GM18907 (cell line): Measurements from ENCODE around the gene TMEM59L.

ENCODE experiments used
- ATAC-seq: cut with Tn5 transposase; IDR thresholded peaks from one replicate; pipeline ENCODE4 v1.9.1; 2021; ENCODE audit warnings: mild to moderate bottlenecking, moderate library complexity; ENCODE audit not compliant: unreplicated experiment

Gene TMEM59L

DNA sequence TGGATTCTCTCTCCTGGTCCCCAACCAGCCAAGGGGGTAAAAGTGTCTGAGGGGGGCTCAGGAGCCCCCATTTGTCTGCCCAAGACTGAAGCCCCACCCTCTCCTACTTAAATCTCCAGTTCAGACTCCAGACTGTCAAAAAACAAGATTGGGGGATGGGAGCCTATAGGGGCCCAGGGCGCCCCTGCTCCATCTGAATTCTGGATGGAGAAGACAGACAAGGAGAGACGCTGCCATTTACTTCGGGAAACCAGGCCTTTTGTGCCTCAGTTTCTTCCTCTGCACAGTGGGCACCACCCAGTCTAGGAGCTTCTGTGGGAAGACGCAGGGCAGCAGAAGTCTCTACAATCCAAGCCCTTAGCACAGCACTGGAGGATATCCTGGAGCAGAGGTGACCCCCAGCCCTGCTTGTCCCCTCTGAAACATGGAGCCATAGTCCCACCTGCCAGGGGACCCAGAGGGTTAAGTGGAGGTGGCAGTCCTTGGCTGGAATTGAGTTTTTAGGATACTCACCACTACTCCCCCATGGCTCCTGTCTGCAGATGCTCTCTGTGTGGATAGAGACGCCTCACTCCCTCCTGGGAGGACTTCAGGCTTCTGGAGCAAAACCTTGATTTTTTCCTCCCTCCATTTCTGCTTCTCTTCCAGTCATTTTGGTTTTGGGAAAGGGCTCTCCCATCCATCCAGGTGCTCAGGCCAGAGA, 4.4 kb upstream of the TMEM59L start:
- ATAC-seq, result no peak

DNA sequence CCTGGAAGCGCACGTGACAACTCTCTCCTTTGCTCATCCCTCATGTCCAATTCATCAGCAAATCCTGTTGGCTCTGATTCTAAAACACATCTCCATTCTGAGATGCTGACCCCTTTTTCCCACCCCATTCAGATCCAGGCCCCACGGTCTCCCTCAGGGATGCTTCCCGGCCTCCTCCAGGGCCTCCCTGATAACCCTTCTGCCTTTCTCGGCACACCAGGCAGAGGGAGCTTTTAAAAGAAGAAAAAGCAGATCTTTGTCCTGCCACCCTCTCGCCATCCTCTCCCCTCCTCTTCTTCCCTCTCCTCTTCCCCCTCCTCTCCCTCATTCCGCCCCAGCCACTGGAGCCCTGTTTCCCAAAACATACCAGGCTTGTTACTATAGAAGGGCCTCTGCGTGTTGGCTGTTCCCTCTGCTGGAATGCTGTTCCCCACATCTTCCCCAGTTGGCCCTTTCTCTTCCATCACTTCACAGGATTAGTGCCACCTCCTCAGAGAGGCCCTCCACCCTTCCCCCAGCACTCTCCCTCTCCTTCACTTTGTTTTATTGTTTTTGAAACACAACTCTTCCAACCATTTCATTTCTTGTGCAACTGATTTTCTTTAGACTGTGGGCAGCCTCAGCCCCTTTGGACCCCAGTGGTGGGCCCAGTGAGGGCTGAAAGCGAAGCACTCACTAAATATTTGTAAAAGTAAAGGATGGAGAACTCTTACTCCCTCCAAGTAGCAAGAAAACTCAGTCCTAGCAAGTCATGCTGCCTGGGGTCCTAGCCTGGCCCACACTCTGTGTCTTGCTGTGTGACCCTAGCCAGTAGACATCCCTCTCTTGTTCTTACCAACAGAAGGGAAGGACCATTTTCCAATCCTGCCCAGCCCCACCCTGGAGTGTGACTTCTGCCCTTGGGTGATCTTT, 3.6 kb upstream of the TMEM59L start:
- ATAC-seq, result no peak

DNA sequence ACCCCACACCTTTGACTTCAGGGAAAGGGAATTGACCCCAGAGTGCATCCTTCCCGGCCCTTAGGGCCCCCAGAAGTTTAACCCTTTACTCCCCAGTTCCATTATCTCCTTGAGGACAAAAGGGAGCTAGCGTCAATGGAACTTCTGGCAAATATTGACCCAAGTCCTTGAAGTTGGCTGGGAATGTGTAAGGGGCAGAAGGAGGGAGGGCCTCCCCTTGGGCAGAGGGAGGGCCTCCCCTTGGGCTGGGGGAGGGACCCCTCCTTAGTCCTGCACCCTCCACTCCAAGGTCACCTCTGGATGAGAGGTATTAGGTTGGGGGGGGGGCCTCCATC, 3.0 kb upstream of the TMEM59L start:
- ATAC-seq, result no peak

DNA sequence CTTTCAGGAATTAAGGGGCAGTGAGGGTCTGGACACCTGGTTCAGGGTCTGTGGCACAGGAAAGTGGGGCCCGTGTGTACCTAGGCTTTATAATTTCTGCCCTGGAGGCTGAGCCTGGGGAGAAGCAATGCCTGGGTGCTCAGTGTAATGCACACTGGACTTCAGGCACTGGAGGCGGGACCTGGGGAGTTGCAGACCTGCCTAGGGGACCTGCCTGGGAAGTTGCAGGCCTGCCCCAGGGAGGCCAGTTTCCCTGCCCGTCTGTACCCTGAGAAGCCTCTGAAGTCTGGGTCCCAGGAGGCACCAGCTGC, 2.5 kb upstream of the TMEM59L start:
- ATAC-seq, result no peak

DNA sequence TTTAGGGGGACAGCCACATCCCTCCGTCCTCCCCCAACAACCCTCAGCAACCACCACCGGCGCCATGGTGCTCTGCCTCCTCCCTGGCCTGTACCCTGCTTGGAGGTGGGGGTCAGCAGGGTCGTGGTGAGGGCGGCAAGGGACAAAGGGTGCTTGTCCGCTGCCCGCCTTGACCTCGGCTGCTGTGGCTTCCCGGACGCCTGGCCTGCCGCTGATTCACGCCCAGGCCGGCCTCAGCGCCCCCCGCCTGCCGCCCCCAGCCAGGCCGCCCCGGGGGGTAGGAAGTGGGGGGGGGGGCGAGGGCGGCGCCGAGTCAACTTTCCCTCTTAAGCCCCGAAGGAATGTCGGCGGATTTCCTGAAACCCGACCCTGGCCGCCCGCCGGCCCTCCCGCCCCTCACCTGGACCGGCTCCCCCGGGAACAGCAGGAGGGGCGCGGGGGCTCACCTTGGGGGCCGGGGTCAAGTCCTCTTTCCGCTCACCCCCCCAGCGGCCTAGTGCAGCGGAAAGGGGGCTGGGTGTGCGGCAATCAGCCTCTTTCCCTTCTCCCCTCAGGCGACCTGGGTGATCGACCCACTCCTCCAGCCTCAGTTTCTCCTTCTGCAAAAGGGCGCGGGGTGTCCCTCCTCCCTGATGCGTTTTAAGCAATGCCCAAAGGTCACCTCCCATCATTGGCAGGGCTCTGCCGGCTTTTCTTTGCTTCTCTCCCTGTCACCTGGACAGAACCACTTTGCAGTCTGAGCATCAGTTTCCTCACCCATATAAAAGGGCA, 1.9 kb upstream of the TMEM59L start:
- ATAC-seq, result no peak

DNA sequence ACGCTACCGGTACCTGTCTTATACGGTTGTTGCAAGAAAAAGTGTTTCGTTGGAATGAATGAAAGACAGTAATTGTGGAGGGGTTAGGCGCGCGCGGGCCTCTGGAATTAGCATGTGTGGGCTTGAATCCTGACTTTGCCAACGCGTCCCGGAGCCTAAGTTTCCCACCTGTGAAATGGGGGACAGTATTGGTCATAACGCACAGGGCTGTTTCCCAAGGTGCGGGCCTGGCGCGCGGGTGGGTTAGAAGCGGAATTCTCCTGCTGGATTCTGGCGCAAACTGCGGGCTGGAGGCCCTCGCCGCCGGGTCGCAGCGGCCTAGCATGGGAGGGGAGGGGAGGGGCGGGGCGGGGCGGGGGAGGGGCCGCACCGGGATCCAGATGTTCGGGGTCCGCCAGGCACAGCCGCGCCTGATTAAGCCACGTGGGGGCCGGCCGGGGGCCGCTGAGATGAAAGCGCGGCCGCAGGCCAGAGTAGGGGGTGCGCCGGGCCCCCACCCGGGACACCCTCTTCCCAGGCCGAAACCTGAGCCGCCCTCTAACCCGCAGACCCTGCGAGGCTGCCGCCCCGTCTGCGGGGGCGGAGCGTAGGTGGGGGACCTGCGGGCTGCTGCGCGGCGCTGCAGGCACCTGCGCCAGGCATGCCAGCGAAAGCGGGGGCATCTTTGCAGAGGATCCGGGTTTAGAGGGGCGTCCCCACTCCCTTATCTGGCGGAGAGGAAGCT, 1.2 kb upstream of the TMEM59L start:
- no peak for ATAC-seq

DNA sequence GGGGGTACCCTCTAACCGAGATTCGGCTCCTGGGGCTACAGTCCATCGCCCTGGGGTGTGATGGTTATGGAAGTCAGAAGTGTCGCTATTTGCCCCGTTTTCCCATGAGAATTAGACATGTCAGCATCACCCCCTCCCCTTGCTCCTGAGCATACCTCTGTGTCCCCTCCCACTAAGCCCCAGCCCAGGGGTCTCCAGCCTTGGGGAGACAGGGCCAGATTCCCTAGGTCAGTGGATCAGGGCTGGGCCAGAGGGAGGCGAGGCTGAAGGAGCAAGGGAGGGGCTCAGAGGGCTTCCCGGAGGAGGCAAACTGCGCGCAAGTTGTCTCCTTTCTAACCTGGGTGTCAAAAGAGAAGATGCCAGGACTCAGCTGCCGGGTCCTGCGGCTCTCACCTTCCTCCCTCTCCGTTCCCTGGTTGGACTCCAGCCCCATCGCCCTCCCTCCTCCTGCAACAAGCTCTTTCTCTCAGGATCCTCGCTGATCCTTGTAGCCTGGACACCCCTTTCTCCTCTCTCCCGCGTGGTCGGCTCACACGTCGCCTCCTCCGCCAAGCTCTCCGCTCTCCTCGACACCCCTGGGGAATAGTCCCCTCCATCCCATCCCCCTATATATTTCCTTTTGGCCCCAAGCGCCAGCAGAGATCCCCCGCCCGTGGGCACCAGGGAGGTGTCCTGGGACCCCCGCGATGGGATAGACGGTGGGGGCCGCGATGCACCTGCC, 459 bp upstream of the TMEM59L start:
- ATAC-seq, result no peak

DNA sequence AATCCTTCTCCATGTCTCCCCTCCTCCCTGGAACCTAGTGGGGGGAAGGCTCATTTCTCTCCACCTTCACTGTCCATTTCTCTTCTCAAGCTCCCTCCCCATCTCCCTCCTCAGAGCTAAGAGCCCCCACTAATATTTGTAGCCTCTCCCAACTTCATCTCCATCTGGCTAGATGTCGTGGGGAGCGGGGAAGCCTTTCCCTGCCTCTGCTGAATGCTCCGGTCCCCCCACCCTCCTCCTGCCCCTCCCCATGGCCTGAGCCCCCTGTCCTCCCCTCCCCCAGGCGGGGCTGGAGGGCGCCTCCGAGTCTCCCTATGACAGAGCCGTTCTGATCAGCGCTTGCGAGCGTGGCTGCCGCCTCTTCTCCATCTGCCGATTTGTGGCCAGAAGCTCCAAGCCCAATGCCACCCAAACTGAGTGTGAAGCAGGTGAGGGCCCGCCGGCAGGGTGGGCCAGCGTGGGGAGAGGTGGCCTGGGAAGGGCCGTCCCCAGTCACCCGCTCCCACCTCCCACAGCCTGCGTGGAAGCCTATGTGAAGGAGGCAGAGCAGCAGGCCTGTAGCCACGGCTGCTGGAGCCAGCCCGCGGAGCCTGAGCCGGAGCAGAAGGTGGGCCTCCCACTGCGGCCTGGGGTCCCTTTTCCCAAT, 1.0 kb downstream of the TMEM59L start:
- no peak for ATAC-seq

DNA sequence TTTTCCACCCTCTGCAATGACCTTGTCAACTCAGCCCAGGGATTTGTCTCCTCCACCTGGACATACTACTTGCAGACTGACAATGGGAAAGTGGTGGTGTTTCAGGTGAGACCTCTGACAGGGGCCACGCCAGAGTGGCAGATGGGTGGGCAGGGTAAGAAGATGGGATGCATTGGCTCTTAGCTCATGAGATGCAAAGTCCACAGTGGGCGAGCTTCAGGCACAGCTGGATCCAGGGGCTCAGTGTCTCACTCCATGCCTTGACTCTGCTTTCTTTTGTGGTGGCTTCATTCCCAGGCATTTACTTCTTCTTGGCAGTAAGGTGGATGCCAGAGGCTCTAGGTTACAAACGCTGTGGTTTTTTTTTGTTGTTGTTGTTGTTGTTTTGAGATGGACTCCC, 3.4 kb downstream of the TMEM59L start:
- no peak for ATAC-seq

DNA sequence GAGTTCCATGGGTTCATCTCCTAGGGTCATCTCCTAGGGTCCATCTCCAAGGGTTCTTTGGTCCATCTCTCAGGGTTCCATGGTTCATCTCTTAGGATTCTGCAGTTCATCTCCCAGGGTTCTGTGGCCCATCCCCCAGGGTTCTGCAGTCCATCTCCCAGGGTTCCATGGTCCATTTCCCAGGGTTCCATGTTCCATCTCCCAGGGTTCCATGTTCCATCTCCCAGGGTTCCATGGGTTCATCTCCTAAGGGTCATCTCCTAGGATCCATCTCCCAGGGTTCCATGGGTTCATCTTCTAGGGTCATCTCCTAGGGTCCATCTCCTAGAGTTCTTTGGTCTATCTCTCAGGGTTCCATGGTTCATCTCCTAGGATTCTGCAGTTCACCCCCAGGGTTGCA, 4.9 kb downstream of the TMEM59L start:
- no peak for ATAC-seq

DNA sequence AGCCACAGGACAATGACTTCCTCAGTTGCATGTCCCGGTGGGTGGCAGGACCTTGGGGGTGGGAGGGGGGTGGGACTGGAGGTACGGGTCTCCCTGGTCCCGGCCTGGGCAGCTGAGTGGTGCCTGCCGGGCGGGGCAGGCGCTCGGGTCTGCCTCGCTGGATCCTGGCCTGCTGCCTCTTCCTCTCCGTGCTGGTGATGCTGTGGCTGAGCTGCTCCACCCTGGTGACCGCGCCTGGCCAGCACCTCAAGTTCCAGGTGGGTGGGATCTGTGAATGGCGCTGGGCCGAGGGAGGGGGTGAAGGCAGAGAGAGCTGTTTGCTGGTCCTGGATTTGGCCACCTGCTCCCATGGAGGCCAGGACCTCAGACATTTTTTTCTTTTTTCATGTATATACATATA, 5.6 kb downstream of the TMEM59L start:
- no peak for ATAC-seq

DNA sequence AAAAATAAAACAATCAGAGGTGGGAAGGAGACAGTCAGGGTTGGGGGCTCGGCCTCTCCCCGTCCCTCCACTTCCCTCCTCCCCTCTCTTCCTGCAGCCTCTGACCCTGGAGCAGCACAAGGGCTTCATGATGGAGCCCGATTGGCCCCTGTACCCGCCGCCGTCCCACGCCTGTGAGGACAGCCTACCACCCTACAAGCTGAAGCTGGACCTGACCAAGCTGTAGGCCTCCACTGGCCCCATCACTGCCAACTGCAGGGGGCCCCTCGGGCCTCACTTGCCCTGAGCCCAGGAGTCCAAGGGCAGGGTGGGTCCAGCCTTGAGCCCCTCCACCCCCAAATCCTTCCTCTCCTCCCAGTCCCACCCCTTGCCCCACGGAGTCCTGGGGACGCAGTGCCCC, 7.6 kb downstream of the TMEM59L start:
- no peak for ATAC-seq

DNA sequence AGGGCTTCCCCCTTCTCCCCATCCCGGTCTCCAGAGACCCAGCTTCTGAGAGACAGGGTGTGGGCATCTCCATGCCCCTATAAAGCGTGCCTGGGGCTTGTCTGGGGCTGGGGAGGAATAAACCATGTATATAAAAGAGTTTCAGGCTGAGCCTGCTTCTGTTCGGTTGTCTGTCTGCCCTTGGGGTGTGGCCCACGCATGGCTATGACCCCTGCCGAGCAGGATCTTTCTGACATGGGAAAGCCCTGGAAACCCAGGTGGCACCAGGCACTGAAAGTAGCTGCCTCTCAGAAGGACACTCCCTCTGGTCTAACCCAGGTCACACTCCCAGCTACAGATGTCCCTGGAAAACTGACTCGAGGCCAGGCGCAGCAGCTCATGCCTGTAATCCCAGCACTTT, 8.2 kb downstream of the TMEM59L start:
- ATAC-seq, result no peak

DNA sequence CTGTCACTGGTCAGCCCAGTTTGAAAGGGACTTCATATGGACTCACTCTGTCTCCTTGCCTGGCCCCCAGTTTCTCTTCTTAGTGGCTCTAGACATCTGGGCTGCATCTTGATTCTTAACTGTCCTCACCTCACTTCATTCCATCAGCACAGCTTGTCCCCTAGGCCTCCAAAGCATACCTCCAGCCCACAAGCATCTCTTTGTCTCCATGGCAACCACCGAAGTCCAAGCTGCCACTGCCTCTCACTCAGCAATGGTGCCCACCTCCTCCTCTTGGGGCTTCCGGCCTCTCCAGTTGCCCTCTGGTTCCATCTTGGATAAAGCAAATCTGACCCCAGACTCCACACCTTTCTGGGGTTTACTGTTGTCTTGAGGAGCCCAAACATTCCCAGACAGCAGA, 14.2 kb downstream of the TMEM59L start:
- ATAC-seq, result no peak

DNA sequence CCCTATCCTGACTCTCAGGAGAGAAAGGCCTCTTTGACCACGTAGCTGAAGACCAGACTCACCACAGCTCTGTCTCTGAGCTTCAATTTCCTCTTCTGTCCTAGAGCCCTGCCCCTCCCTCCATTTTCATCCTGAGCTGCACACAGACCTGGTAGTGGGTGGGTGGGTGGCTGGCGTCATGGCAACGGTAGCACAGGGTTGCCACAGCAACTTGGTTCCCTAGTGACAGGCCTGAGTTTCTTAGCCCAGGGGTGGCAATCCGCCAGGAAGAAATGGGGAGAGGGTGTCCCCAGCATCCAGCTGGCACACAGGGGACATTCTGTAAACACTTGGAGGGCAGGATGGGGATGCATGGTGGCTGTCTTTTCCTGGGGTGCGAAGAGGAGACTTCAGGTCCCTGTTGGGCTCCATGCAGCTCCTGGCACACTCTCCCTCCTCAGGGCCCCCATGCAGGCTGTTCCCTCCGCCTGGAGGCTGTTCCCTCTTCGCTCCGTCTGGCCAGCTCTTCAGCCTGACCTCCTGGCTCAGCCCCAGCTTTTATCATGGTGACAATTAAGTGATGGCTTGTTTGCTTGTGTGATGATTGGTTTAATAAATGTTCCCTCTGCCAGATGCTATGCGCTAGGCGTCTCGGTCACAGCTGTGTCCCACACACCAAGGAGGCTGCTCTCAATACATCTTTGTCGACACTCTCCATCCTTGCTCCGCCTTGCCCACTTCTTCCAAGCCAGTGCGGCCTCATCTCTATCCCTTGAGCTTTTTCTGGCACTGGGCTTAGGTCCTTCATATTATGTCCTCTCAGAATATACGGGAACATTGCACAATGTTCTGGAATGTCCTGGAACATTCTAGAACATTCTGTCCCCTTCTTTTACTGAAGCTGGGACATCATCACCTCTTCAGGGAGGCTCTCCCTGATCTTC, 16.8 kb downstream of the TMEM59L start:
- no peak for ATAC-seq

DNA sequence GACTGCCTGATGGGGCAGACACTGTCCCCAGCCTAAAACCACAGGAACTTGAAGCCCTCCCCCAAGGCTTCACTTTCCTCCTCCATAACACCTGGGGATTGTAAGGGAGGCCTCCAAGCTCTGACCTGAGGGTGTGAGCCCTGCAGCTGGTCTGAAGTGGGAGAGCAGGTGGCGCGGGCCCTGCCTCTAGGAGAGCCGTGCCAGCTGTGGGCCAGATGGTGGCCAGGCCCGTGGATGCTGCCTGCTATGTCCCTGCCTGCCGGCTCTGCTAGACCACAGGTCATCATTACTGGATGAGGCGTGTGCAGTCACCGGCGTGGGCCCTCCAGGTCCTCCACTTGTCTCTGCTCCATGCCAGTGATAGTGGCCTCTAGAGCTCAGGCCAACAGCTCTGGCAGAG, 20.7 kb downstream of the TMEM59L start:
- ATAC-seq, result no peak

DNA sequence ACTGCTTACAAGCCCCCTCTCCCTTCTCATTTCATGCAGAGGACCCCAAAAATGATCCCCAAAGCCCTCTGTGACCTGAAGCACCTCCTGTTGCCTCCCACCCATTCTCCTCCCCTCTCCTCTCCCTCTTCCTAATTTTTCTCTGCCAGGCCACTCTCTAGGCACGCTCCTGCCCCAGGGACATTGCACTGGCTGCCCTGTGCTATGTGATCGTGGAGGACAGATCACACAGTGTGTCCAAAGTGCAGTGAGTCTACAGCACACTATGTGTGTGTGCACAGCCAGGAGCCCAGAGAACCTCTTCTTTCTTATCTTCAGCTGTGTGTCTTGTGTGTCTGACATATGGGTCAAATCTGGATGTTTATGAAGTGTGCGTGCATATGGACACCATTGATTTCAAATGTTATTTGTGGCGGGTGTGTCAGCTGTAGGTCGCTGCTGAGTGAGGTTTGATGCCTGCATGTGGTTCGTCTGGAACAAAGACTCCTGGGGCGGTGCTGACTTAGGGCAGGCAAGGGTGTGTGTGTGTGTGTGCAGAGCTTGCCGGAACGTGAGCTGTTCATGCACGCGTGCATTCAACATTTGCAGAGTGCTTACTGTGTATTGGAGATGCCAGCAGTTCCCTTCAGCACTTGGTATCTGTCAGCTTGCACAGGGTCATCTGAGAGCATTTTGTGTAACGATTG, 22.1 kb downstream of the TMEM59L start:
- no peak for ATAC-seq

DNA sequence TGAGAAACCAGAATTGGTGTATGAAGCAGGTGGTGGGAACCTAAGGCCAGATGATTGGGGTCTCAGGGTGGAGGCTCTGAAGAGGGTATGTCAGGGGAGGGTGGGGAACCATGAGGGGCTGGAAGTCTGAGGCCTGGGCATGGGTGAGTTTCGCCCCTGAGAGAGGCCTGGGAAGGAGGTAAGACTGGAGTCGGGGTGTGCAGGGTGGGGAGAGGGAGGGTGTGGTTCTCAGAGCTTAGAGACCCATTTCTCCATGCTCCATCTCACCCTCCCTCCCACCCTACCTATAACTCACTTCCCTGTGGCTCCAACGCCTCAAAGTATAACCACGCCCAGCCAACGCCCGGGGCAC, 23.1 kb downstream of the TMEM59L start:
- ATAC-seq, result no peak
